OCI-LY1 (cell line): Measurements from ENCODE around the gene ADAT3.

ENCODE experiments used
- CTCF ChIP-seq: fragments of 200-600 bp; sonication (generic), shearing (Covaris generic); IDR thresholded peaks from 2 replicates; pipeline ENCODE4 v1.5.1; 2017; ENCODE audit warnings: mild to moderate bottlenecking, antibody characterized with exemption, low read length, moderate library complexity, mixed read lengths
- EZH2 ChIP-seq: fragments of 200-600 bp; sonication (generic), shearing (Covaris generic); IDR thresholded peaks from 2 replicates; pipeline ENCODE4 v1.8.0; 2017; ENCODE audit warnings: borderline replicate concordance, mixed run types, mild to moderate bottlenecking, antibody characterized with exemption, low read length, moderate library complexity, mixed read lengths

GRCh38 chr19:1905863-1906375 lies 720 bp downstream of the ADAT3 start:
- TF ChIP-seq CTCF (no peak), EZH2 (no peak)
